Stimulated activated CD4-positive, alpha-beta T cell treated with anti-CD3 and anti-CD28 coated beads, Interleukin-12 subunit alpha, Interleukin-12 subunit beta, amount 100 ng/mL, for 48 hours (primary cell): Measurements from ENCODE around the gene EIF3K.

ENCODE experiments used
- DNase-seq, 3 donors: peaks; one replicate each; pipeline ENCODE4 v3.0.0-alpha.2; 2020; ENCODE audit warnings: low read depth in 2 of 3, low spot score in 1 of 3

Gene EIF3K

GRCh38 chr19:38649305-38650171 is 30.6 kb downstream of the EIF3K start:
- no peak for DNase-seq

GRCh38 chr19:38650172-38650775 is 31.3 kb downstream of the EIF3K start:
- no peak for DNase-seq

DNA sequence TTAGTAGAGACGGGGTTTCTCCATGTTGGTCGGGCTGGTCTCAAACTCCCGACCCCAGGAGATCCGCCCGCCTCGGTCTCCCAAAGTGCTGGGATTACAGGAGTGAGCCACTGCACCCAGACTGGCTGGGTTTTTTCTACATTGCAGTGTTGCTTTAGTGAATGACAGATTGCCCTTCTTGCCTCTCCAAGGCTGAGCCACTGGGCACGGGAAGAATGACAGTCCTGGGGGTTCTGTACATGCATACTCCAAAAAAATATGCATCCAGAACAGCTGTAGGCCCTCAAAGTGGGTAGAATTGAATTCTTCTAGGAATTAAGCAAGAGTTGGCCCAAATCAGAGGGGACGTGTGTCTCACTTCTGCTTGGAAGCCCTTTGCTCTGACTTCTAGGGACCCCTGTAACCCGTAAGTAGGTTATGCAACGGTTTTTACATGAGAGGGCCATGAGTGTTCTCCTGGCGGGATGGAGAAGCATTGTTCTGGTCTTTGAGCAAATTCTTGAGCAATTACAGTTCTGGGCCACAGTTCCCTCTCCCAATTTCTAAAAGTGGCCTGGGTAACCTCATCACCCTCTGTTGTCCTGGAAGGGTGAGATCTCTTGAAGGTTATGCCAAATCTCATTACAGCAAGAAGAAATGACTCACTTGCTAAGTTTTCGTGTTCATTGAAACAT is 32.1 kb downstream of the EIF3K start:
- no peak for DNase-seq

GRCh38 chr19:38653028-38653571 is 34.1 kb downstream of the EIF3K start:
- no peak for DNase-seq

GRCh38 chr19:38654628-38655055 is 35.7 kb downstream of the EIF3K start:
- no peak for DNase-seq

- DNase-seq = peak in 1 of 3 donors; percentile 33
Observed at GRCh38 chr19:38655148-38655824, 36.3 kb downstream of the EIF3K start.

DNA sequence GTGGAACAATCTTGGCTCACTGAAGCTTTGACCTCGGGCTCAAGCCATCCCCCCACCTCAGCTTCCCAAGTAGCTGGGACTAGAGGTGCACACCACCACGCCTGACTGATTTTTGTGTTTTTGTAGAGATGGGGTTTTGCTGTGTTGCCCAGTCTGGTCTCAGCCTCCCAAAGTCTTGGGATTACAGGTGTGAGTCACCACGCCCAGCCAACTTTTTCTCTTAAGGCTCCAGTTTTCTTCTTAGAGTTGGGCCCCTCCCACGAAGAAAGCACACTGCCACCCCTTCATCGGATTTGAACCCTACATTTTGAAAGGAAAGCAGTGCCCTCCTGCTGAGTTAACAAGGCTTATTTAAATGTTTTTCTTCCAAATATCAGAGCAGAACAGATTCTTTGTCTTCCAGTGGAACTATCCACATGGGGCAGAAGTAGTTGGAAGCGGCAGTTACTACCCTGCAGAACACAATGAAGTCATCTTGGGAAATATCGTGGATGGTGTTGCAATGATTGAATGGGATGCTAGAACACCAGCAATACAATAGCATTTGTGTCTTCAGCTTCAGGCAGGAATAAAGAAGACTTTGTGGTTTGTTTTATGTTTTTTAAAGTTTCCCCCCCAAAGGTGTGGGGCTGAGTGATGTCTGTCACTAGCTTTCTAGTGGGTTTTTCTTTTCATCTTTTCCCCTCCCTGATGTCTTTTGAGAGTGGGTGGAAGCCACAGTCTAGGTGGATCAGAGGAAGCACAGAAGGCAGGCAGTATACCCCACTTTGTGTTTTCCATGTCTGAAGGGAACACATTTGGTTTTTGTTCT is 37.4 kb downstream of the EIF3K start:
- peak in 1 of 3 donors; percentile 9 for DNase-seq

GRCh38 chr19:38657633-38658222 is 38.7 kb downstream of the EIF3K start:
- no peak for DNase-seq

DNA sequence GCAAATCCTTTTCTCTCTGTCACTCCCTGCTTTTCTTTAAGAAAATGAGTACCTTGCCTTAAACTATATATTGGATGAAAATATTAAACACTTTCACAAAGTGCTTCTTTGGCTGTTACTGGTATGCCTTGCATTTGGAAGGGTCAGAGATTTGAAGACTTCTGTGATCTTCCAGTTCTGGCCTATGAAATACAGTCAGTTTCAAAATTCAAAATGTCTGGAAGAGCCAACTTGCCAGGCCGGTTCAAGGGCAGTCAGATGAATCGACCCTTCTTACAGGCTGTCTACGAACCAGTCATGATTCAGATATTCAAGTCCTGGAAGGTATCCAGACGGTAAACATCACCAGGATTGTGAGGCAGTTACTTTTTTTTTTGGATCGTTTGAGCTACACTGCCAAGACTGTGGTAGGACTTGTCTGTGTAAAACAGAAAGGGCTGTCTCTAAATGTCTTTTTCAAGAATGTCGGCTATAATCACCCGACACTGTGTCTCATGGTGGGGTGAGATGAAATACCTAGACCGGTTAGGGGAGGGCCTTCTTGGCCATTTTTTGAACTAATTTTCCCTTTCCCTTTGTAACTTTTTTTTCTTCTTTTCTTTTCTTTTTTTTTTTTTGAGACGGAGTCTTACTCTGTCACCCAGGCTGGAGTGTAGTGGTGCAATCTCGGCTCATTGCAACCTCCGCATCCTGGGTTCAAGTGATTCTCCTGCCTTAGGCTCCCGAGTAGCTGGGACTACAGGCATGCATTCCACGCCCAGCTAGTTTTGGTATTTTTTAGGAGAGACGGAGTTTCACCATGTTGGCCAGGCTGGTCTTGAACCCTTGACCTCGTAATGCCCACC is 39.7 kb downstream of the EIF3K start:
- no peak for DNase-seq

- no peak for DNase-seq
Observed at GRCh38 chr19:38660724-38661123, 41.7 kb downstream of the EIF3K start.

GRCh38 chr19:38661136-38661535 is 42.1 kb downstream of the EIF3K start:
- DNase-seq = no peak

DNA sequence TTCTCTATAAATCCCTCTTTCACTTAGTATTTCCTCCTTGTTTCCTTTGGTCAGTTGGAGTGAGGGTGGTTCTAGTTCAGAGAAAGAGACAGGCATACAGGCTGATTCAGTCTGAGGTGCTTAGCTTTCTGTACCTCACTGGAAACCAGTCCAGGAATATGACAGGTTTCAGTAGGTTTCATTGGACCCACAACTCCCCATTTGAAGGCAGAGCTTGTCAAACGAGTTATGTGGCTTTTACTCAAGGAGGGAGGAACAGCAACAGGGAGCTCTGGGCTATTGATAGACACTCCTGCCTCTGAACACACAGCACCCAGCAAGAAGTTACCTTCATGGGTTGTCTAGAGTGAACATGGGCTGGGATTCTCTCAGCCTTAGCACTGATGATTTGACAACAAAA is 43.0 kb downstream of the EIF3K start:
- DNase-seq = no peak

- no peak for DNase-seq
Observed at GRCh38 chr19:38662537-38663155, 43.7 kb downstream of the EIF3K start.

DNA sequence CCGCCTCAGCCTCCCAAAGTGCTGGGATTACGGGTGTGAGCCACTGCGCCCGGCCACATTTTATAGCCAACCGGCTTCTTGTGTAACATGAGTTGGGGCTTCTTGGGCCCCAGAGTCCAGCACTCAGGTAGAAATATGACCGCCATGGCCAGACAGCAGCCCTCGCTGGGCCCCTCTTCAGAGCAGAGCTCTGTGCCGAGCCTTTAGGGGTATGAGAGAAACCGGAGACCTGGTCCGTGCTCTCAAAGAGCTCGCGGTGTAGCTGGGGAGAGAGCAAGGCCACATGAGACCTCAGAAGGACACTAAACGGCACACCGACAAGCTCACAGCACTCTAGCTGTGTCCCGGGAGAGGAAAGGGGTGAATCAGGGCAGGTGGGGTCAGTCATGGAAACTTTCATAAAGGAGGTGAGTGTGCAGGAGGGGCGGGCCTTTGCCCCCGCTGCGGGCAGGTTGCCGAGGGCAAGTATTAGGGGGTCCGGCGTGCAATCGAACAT is 44.2 kb downstream of the EIF3K start:
- no peak for DNase-seq

DNA sequence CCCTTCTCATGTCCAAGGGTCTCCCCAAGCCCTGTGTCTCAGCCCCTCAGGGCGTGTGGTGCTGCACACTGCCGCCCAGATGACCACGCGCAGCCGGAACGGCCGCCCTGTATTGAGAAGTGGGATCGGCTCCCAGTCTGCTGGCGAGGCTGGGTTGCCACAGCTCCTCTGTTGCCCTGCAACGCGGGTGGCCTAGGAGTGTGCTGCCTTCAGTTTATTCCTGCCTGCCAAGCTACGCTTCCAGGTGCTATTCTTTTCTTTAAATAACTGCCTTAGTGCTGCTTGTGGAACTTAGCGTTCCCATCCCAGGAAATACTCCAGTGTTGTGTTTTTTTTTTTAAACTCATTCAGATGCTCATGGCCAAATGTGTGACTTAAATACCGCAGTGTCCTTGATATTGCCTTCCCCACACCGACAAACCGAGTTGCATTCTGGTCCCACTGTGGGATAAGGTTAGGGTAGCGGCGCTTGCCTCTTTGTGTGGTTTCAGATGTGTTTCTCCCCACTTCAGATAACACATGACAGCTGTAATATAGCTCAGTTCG is 45.0 kb downstream of the EIF3K start:
- no peak for DNase-seq

DNA sequence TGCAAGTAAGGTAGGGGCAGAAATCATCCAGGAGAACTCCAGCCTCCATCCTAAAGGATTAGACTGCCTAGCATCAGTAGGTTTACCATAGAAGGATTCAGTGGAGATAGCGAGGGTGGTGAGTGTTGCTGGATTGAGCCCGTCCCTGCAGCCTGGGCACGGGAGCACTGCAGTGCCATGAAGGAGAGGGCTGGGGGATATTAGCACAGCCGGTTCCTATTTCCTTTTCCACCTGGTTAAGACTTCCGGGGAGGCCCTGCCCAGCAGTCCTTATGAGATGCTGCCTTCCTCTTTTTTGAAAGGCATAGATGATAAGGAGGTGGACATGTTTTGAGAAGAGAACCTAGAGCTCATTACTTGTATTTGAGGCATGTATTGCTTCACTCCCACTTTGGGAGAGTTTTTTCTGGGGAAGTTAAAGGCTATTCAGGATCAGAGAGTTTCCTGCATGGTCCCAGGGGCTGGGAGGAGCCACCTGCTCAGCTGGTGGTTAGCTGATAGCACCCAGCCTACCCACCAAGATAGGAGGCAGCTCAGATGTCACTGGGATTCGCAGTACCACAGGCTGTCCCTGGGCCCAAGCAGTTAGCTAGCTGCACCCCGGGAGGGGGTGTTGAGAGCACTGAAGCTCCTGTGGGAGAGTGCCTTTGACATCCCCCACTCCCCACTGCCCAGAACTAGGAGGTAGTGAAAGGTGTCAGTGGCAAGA is 45.7 kb downstream of the EIF3K start:
- no peak for DNase-seq

DNA sequence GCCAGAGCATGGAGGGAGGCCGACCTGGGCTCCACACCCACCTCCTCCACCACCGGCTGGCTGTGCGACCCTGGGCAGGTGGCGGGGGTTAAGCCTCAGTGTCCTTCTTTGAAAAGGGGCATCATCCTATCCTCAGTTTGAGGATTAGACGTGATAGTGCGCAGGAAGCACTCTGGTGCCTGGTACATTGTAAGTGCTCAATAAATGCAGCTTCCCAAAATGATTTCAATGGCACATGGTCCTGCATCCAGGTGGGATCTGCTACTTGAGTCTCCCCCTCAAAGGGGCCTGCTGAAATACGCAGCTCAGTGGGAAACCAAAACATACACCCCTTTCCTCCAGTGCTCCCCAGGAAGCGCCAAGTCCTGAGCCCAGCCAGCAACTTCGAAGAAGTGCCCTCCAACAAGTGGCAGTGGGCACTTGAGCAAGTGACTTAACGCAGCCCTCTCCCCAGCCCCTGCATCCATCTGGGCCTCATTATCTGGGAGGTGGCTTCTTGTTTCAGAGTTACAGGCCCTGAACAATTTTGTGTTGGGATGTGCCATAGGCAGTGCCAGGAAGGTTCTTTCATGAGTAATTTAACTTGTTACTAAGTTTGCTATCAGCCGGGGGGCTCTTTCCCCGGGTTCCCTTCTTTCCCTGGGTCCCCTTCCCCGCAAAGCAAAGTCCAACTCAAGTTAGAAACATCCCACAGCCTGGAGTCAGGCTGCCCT is 46.4 kb downstream of the EIF3K start:
- DNase-seq = no peak
